KOPT-K1 (cell line): ENCODE measurements around the gene KCNH6.

Experiments
- H3K27ac ChIP-seq: fragments of 200-600 bp; sonication (generic); 2 replicates; pipeline ENCODE4 v1.5.1; 2016; ENCODE audit warnings: antibody characterized with exemption, mild to moderate bottlenecking, low read depth, low read length; ENCODE audit not compliant: poor library complexity, severe bottlenecking
- H3K36me3 ChIP-seq: fragments of 200-600 bp; sonication (generic); 2 replicates; pipeline ENCODE4 v1.5.1; 2017; ENCODE audit warnings: antibody characterized with exemption, mild to moderate bottlenecking, low read length, moderate library complexity; ENCODE audit not compliant: insufficient read depth
- H3K9me3 ChIP-seq: fragments of 200-600 bp; sonication (generic); 2 replicates; pipeline ENCODE4 v1.5.1; 2017; ENCODE audit warnings: antibody characterized with exemption, low read length, mild to moderate bottlenecking; ENCODE audit not compliant: insufficient read depth, poor library complexity, severe bottlenecking

Gene KCNH6, protein sequence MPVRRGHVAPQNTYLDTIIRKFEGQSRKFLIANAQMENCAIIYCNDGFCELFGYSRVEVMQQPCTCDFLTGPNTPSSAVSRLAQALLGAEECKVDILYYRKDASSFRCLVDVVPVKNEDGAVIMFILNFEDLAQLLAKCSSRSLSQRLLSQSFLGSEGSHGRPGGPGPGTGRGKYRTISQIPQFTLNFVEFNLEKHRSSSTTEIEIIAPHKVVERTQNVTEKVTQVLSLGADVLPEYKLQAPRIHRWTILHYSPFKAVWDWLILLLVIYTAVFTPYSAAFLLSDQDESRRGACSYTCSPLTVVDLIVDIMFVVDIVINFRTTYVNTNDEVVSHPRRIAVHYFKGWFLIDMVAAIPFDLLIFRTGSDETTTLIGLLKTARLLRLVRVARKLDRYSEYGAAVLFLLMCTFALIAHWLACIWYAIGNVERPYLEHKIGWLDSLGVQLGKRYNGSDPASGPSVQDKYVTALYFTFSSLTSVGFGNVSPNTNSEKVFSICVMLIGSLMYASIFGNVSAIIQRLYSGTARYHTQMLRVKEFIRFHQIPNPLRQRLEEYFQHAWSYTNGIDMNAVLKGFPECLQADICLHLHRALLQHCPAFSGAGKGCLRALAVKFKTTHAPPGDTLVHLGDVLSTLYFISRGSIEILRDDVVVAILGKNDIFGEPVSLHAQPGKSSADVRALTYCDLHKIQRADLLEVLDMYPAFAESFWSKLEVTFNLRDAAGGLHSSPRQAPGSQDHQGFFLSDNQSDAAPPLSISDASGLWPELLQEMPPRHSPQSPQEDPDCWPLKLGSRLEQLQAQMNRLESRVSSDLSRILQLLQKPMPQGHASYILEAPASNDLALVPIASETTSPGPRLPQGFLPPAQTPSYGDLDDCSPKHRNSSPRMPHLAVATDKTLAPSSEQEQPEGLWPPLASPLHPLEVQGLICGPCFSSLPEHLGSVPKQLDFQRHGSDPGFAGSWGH

DNA sequence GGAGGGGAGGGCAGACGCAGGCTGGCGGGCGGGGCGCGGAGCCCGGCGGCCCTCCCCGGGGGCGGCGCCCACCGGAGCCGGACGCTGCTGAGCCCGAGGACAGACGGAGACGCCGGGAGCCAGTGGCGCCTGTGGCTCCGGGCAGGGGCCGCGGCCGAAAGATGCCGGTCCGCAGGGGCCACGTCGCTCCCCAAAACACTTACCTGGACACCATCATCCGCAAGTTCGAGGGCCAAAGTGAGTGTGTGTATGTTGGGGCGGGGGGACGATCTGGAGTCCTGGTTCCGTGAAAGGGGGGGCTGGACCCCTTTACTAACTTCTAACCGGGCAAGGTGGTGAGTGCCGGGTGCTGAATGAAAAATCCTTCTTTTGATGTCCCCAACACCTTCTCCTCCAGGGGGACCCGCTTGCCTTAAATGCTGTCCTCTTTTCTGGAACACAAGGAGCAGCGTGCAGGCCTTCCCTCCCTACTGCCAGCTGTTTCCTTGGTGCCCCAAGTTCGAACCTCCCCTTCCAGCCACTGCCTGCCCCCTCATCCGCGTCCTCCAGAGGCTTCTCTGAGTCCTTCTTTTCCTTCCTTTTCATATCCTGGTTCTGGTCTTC is at the start of gene KCNH6:
TSS of gene KCNH6 (plus strand) at position 106 of the 603 bp plus-strand sequence. CDS start at position 162, 56 bp downstream.
- H3K9me3 ChIP-seq = no peaks in the 10 kb centered on the region
- no peaks in the 10 kb centered on the region for H3K36me3 ChIP-seq
- no peak within 1 kb of the TSS for H3K27ac ChIP-seq

DNA sequence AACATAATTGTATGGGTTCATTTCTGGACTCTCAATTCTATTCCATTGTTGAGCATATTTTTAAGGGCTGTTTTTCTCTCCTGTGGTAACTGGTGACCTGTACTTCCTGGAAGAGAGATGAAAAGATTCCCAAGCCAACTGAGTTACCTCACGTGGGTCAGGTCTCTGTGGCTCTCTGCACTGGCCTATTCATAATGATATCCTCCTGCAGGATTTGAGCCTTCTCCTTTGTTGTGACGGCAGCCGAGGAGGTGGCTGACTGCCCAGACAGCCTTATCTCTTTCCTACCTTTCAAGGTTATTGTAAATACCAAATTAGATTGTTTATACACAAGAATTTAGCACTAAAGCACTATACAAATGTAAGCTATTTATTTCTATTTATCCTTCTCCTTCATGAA is 49.0 kb upstream of the KCNH6 start:
- Histone ChIP-seq H3K36me3 (no peaks in the 10 kb centered on the region), H3K9me3 (no peaks in the 10 kb centered on the region), H3K27ac (no peak overlapping the region)

DNA sequence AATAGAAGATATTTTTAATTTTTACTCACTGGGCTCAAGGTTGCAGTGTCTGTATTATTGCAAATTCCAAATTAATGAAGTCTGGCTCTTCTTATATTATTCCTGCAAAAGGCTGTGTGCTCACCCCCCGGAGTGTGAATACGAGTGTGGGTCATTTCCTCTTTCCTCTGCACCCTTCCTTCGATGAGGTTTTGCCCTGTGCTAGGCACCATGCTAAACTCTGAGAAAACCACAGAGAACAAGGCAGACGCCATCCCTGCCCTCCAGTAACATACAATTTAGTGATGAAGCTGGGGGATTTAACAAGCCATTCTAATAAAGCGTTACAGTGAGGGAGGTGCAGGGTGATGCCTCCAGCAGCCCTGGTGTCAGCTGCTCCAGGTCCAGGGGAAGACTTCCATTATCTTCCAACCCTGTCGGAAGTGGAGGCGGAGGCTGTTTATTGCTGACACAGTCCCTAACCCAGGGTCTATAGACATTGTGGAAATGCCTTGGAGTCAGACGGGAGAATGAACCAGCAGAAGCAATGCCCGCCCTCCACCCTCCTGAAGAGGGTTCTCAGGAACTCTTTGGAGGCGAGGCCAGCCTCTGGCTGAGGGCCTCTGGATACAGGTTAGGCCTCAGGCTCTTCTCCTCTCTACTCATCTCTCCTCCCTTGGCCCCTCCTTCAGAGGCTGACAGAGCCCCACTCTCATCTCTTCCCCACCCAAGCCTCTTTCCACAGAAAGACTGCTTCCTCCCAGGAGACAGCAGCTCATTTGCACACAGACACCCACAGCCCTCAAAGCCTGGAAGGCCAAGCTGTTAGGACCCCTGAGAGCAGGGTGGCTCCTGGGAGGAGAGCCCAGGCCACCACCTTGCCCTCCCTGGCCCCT is 48.3 kb upstream of the KCNH6 start:
- H3K9me3 ChIP-seq = no peaks in the 10 kb centered on the region
- H3K27ac ChIP-seq = no peak overlapping the region
- no peaks in the 10 kb centered on the region for H3K36me3 ChIP-seq

DNA sequence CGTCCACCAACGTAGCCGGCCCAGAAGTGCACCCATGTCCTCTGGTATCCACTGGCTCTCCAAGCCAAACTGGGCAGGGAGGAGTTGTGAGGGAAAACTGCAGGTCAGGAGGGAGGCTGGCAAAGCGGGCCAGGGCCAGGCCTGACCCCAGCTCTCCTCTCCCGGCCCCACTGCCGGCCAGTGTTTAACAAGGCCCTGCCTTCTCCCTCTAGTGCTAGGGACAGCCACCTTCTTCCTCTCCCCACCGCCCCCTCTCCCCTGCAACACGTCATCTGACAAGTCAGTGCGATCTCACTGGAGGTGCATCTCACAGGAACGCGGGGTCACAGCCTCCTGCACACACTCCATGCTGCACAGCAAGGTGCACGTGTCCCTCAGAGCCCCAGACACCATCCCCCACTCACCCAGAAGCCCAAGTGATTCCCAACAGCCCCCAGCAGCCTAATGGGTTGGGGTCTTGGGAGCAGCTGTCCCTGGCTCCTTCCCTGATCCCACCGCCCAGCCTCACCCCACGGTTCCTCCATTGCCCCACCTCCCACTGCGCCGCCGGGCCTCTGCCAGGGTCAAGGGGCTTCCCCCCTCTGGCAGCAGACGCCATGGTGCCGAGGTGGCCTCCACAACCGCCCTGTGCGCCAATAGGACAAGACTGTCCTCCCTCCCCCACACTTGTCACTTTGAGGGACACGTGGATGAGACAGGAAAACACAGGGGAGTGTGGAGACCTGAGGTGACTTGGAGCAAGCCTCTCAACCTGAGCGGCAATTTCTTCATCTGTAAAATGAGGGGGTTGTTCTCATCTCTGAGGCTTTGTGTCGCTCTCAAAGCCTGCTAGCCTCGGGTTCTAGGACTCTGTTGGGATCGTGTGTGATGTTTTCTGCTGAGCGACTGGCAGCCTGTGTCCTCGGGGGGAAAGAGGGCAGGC is 47.4 kb upstream of the KCNH6 start:
- Histone ChIP-seq H3K27ac (no peak overlapping the region), H3K36me3 (no peaks in the 10 kb centered on the region), H3K9me3 (no peaks in the 10 kb centered on the region)

DNA sequence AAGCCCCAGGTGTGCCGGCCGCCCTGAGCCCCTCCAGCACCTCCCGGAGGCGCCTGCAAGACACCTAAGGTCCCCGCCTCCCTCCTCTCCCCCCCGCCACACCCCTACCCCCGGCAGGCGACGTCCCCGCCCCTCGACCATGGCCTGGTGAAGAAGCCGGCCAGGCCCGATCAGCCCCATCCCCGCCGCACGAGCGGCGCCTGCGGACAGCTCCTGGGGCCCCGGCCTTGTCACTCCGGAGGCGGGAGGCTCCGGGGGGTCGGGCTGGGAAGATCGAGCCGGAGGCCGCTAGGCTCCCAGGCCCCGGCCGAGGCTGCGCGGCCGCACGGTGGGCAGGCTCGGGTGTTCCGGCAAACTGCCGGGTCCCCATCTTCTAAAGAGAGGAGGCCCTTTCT is 46.7 kb upstream of the KCNH6 start:
- Histone ChIP-seq H3K27ac (no peak overlapping the region), H3K9me3 (no peaks in the 10 kb centered on the region), H3K36me3 (no peaks in the 10 kb centered on the region)

DNA sequence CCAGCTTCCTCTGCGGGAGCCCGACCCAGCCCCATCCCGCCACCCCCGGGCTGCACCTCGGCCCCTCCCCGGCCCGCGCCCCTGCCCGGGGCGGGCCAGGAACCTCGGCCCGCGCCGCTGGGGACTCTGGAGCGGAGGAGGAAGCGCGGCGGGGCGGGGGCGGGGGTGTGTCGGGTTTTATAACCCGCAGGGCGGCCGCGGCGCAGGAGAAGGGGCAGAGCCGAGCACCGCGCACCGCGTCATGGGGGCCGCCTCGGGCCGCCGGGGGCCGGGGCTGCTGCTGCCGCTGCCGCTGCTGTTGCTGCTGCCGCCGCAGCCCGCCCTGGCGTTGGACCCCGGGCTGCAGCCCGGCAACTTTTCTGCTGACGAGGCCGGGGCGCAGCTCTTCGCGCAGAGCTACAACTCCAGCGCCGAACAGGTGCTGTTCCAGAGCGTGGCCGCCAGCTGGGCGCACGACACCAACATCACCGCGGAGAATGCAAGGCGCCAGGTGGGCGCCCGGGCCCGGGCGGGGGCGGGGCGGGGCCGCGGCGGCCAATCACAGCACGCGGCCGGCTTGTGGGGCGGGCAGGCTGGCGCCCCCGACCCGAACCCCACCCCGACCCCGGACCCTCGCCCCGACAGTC is 46.2 kb upstream of the KCNH6 start, which contains the start of gene ACE:
TSS of gene ACE (plus strand) at position 208 of the 626 bp plus-strand sequence. CDS start at position 242, 34 bp downstream.
- Histone ChIP-seq H3K9me3 (no peaks in the 10 kb centered on the region), H3K27ac (no peak within 1 kb of the TSS), H3K36me3 (no peaks in the 10 kb centered on the region)

DNA sequence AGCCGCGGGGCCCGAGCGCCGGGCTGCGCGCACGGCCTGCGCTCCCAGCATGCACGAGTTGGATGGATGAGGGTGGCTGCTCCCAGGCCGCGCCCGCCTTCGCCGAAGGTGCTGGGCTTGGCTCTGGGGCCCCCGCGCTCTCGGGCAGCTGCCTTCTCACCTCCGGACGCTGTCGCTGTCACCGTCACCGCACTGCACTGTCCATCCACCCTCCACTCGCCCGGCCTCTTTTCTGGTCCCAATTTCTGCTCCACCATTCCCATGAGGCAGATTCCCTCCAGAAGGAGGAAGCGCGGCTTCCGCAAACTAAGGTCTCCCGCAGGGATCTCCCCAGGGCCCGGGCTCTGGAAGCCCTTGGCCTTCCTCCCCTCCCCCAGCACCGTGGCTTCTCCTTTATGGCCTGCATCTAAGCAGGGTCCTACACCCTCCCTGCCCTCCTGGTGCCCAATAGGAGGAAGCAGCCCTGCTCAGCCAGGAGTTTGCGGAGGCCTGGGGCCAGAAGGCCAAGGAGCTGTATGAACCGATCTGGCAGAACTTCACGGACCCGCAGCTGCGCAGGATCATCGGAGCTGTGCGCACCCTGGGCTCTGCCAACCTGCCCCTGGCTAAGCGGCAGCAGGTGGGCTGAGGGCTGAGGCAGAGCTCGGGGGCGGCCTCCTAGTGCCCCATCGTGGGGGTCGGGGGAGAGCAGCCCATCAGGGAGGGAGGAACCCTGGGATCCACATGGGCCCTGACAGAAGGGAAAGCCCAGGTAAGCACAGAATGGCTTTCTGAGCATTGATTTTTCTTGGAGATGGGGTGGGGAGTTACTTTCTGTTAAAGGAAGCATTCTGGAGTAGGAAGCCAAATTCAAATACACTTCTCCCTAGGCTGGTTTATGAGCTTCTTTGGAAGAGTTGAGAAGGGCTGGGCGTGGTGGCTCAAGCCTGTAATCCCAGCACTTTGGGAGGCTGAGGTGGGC is 45.4 kb upstream of the KCNH6 start:
- Histone ChIP-seq H3K36me3 (no peaks in the 10 kb centered on the region), H3K9me3 (no peaks in the 10 kb centered on the region), H3K27ac (no peak overlapping the region)

DNA sequence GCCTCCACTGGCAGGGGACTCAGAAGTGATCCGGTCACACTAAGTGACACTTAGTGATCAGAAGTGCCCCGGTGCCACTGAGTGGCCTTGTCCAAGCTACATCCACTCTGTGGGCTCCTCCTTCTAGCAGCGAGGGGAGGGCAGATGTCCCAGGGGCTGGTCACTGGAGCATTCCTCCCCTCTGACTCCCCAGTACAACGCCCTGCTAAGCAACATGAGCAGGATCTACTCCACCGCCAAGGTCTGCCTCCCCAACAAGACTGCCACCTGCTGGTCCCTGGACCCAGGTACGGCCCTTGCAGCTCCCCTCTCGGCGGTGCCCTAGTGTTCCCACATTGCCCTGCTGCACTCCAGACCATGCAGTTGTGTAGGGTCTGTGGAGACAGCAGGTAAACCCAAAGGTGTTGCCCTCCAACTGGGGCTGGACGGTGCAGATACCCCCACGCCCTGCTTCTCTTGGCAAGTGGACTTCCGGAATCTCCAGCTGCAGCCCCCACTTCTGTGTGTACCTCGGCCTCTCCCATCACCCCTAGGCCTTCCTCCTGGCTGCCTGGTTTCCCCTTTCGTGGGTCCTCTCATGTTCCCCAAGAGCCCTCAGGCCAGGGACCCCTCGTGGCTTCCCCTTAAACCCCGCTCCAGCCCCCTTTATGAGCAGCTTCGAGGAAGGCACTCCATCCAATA is 44.2 kb upstream of the KCNH6 start:
- H3K9me3 ChIP-seq = no peaks in the 10 kb centered on the region
- H3K36me3 ChIP-seq = no peaks in the 10 kb centered on the region
- H3K27ac ChIP-seq = no peak overlapping the region

DNA sequence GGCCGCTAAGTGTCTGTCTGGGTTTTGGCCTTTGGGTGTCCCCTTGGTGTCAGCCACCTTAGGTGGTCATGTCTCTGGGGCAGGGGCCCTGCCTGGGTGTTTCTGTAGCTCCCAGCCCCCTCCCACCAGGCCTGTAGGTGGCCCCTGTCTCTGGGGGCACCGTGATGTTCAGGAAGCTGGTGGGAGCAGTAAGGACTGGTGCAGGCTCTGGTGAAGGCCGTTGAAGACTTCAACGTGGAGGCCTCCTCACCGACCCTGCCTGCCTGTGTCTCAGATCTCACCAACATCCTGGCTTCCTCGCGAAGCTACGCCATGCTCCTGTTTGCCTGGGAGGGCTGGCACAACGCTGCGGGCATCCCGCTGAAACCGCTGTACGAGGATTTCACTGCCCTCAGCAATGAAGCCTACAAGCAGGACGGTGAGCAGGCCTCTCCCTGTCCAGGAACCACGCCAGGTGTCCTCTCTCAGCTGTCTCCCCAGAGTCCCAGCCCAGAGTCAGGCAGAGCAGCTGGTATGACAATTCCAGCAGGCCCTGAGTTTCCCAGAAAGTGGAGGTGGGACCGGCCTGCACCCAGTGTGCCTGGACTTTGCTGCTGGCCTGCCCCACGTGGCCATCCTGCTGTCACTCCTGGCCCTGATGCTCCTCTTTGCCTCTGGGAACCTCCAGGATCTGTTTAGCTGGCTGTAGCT is 43.5 kb upstream of the KCNH6 start:
- no peaks in the 10 kb centered on the region for H3K9me3 ChIP-seq
- H3K27ac ChIP-seq = no peak overlapping the region
- H3K36me3 ChIP-seq = no peaks in the 10 kb centered on the region

DNA sequence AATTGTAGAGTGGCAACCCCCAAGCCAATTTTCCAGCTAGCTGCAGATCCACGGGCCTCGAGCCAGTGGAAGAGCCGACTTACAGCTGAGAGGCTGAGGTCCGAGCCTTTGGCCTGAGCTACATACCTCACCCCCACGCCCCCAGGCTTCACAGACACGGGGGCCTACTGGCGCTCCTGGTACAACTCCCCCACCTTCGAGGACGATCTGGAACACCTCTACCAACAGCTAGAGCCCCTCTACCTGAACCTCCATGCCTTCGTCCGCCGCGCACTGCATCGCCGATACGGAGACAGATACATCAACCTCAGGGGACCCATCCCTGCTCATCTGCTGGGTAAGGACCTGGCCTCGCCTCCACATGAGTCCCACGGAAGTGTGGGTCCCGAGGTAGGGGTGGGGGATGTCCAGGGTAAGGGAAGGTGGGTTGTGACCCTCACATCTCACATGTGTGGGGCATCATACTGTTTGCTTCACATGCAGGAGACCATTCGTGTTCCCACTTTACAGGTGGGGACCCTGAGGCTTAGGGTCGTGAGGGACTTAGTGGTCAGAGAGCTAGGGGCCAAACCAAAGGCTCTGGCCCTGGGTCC is 42.9 kb upstream of the KCNH6 start:
- Histone ChIP-seq H3K27ac (no peak overlapping the region), H3K9me3 (no peaks in the 10 kb centered on the region), H3K36me3 (no peaks in the 10 kb centered on the region)

DNA sequence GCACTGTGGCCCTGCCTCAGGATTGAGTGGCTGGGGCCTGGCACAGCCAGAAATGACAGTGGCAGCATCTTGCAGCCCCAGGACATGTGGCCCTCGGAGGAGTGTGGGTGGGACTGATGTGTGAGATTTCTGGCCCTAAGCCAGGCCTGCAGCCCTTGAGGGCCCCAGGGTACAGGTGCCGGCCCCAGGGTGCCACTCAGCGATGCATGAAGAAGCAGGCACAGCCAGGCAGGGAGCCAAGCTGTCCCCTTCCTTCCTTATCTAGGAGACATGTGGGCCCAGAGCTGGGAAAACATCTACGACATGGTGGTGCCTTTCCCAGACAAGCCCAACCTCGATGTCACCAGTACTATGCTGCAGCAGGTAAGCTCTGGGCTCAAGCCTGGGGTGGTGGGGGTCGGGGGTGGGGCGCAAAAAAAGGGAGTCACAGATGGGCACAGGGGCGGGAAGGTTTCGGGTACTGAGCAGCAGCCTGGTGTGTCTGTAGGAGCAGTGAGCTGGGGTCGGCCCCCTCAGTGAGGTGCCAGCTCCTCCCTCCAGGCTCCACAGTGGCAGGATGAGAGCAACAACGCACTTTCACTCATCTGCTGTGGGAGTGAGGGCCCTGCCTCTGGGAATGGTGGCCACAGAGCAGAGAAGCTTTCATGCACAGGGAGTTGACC is 42.2 kb upstream of the KCNH6 start:
- Histone ChIP-seq H3K27ac (no peak overlapping the region), H3K36me3 (no peaks in the 10 kb centered on the region), H3K9me3 (no peaks in the 10 kb centered on the region)
